ENCODE results near the gene NLK.

DNA sequence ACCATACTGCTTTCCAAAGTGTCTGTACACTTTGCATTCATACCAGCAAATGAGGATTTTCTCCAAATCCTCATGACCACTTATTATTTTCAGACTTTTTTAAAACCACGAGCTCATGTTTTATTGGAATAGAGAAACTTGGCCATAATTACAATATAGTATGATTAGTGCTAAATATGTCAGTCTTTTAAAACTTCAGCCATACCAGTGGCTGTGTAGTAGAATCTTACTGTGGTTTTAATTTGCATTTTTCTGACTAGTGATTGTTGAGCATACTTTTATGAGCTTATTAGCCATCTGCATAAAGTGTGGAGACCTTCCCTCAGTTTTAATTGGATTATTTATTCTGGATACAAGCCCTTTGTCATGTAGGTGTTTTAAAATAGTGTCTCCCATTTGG lies 57.8 kb downstream of the NLK start:
- TF ChIP-seq CTCF (IDR thresholded peaks at IDR 0.05) (no peak), POLR2A (IDR thresholded peaks at IDR 0.05) (no peak)

Measured in body of pancreas (tissue), 4 donors.